Measurements from ENCODE around the gene ARL2.

Gene ARL2

DNA sequence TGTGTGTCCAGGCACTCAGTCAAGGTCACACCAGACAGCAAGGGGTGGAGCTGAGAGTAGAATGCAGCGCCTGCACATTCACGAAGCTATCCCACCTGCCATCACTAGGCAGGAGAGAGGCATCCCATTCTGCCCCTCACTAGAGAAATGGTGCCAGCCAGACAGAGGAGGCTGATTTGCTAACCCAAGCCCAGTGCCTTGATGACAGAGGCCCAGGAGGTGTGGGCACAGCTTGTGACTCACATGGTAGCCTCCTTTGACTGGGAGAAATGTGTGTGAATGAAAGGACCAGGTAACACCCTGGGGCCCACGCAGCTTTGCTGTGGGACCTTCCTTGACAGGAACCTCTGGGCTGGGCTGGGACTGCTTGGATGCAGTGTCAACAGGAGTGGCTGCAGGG, 49.6 kb downstream of the ARL2 start:
- Mint-ChIP-seq H3K27me3 (peaks cover 20% of the 10 kb centered on the region), H3K27ac (no peak overlapping the region), H3K4me1 (peaks cover 16% of the 10 kb centered on the region), H3K4me3 (no peak overlapping the region), H3K36me3 (no peaks in the 10 kb centered on the region), H3K9me3 (no peaks in the 10 kb centered on the region)
- DNase-seq: no peak
- CTCF ChIA-PET: interaction anchor here (1.0 to 2.0 kb wide), 2 partner anchors 50 to 251 kb away, joined by 3 to 6 read pairs; partner anchors contain the start of gene ARL2

DNA sequence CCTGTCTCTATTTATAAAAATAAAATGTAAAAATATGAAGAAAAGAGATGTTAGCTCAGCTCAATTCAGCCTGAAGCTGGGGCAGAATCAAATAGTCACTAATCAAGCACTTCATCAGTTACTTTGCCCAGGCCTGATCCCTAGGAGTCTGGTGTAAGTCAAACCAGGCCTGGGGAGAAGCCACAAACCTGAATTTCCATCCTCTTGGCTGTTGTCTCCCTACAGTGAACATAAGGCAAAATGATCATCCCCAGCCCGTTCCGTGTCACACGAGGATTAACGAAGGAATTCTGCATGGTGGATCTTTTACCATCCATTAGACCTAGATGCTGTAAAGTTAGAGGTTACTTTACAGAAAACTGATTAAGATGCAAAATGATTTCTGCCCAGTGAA, 50.9 kb downstream of the ARL2 start:
- no peak for DNase-seq
- H3K4me1 Mint-ChIP-seq: peaks cover 14% of the 10 kb centered on the region
- peaks cover 9% of the 10 kb centered on the region for H3K27me3 Mint-ChIP-seq
- H3K9me3 Mint-ChIP-seq: no peaks in the 10 kb centered on the region
- no peak overlapping the region for H3K4me3 Mint-ChIP-seq
- no peaks in the 10 kb centered on the region for H3K36me3 Mint-ChIP-seq
- CTCF ChIA-PET: interaction anchor here (1.0 kb wide), 1 partner anchor 252 kb away, joined by 3 read pairs; no protein-coding TSS in a partner anchor
- no peak overlapping the region for H3K27ac Mint-ChIP-seq

DNA sequence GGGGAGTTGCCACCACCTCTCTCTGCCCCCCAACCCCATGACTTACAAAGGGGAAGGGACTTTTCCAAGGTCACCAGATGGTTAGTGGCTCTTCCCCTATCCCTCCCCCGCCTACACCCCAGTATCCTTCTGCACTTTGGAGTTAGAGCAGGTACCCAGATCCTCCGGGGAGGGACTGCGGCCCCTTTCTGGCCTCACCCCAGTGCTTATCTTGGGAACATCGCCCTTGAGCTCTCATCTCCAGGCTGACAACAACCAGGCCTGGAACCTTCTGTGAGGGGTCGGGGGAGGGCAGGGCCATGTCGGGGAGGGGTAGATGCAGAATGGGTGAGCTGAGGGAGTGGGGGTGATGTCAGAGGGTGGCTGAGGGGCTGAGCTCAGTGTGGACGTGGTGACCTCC, 51.9 kb downstream of the ARL2 start:
- DNase-seq: no peak
- H3K4me1 Mint-ChIP-seq: peaks cover 5% of the 10 kb centered on the region
- peaks cover 8% of the 10 kb centered on the region for H3K27me3 Mint-ChIP-seq
- H3K4me3 Mint-ChIP-seq: no peak overlapping the region
- H3K9me3 Mint-ChIP-seq: no peaks in the 10 kb centered on the region
- no peak overlapping the region for H3K27ac Mint-ChIP-seq
- no peaks in the 10 kb centered on the region for H3K36me3 Mint-ChIP-seq
- CTCF ChIA-PET: no interaction called here

DNA sequence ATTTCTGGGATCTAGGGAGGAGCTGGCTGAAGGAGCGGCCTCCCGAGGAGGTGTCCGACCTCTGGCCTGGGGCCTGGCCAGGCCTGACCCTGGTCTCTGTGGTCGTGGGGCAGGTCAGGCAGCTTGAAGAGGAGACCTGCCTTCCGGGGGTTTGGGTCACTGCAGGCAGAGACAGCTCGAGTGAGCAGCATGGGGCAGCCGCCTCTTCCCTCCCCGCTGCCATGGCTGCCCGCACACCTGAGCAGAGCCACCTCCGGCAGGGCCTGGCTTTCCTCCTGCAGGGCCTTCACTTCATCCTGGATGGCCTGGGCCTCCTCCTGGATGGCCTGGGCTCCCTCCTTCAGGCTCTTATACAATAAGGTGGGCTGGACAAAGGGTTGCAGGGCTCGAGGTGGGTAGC, 52.4 kb downstream of the ARL2 start:
- CTCF ChIA-PET: no interaction called here
- peaks cover under 1% of the 10 kb centered on the region for H3K4me1 Mint-ChIP-seq
- no peaks in the 10 kb centered on the region for H3K36me3 Mint-ChIP-seq
- H3K27me3 Mint-ChIP-seq: peaks cover 3% of the 10 kb centered on the region
- no peak overlapping the region for H3K27ac Mint-ChIP-seq
- no peaks in the 10 kb centered on the region for H3K9me3 Mint-ChIP-seq
- no peak overlapping the region for H3K4me3 Mint-ChIP-seq
- DNase-seq: no peak

DNA sequence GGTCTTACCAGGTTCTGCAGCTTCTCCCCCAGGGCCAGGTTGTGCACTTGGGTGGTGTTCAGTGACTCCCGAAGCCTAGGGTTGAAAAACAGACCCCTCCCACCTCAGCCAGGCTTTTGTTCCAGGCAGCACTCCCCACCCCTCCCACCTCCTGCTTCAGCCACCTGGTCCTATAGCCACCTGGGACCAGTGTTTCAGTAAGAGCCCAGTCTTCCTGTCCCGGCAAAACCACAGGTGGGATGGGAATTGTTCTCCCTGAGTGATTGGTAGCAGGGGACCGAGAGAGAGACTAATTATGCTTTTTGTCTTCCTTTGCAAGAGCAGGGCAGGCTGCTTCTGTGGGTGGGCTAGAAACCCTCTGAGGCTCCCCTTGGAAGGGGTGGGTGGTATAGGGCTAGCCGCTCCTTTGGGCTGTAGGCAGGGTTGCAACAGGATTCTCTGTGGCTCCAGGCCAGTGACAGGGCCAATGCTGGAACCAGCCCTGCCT, 52.9 kb downstream of the ARL2 start:
- Mint-ChIP-seq H3K36me3 (no peaks in the 10 kb centered on the region), H3K4me1 (no peaks in the 10 kb centered on the region), H3K27ac (no peak overlapping the region), H3K27me3 (peaks cover 3% of the 10 kb centered on the region), H3K9me3 (no peaks in the 10 kb centered on the region), H3K4me3 (no peak overlapping the region)
- CTCF ChIA-PET: no interaction called here
- no peak for DNase-seq

DNA sequence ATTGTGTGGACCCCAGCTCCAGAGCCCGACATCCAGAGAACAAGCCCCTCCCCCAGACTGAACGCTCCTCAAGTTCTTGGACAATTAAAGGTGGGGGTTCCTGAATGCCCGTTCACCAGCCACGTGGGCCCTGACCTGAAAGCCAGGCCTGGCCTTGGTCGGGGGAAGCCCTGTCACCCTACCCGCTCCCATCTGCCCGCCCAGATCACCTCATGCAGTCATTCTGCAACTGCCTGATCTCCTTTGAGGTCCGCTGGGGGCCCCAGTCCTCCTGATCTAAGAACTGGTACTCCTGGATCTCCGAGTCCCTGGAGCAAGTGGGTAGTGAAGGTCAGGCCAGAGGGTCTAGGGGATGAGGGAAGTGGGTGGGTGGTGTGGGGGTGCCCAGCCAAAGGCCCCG, 53.5 kb downstream of the ARL2 start:
- peaks cover 3% of the 10 kb centered on the region for H3K27me3 Mint-ChIP-seq
- CTCF ChIA-PET: no interaction called here
- no peak overlapping the region for H3K27ac Mint-ChIP-seq

DNA sequence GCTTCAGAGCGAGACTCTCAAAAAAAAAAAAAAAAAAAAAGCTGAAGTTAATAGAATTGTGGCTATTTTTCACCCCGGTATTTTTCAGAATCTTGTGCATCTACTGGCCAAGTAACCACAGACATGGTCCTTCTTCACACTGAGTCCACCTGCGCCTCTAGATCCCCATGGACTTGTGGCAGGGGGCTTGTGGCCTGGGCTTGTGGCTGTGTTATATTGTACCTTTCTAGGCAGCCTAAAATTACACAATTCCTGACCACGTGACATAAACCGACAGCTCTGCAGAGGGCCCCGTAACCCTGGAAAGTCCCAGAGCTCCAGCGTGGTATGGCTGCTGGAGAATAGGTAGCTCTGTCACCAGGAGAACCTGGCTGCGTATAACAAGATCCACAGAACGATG, 55.3 kb downstream of the ARL2 start:
- H3K4me3 Mint-ChIP-seq: no peak overlapping the region
- no peak overlapping the region for H3K27ac Mint-ChIP-seq
- no peaks in the 10 kb centered on the region for H3K9me3 Mint-ChIP-seq
- no peaks in the 10 kb centered on the region for H3K27me3 Mint-ChIP-seq
- no peaks in the 10 kb centered on the region for H3K4me1 Mint-ChIP-seq
- CTCF ChIA-PET: interaction anchor here (0.6 to 1.5 kb wide), 2 partner anchors 28 to 55 kb away, joined by 3 to 4 read pairs; partner anchors contain the start of genes ARL2 and SAC3D1
- H3K36me3 Mint-ChIP-seq: no peaks in the 10 kb centered on the region
- no peak for DNase-seq

More for the DNA sequence above, 53.5 kb downstream of the ARL2 start:
- H3K9me3 Mint-ChIP-seq: no peaks in the 10 kb centered on the region
- DNase-seq: no peak
- H3K36me3 Mint-ChIP-seq: no peaks in the 10 kb centered on the region
- H3K4me1 Mint-ChIP-seq: no peaks in the 10 kb centered on the region
- no peak overlapping the region for H3K4me3 Mint-ChIP-seq

All from activated naive CD4-positive, alpha-beta T cell treated with anti-CD3 and anti-CD28 coated beads, Interleukin-2, amount 10 ng/mL, durations not matched to agents 7 days and 5 days (primary cell).